Activated CD4-positive, alpha-beta T cell treated with anti-CD3 and anti-CD28 coated beads, Interleukin-2, Interleukin-4, amounts not matched to agents 100 ng/mL and 50 ng/mL, durations not matched to agents 16 hours and 8 hours (primary cell): ENCODE results near the gene MEMO1.
A peak's percentile ranks its signal among the peaks of the same experiment; 100 is the strongest.
"Not testable (repeated sequence)": the region's sequence is repeated elsewhere in the genome, so short reads cannot be mapped to it uniquely, and the experiment has no call there.

Experiments
- DNase-seq: peaks from one replicate; pipeline ENCODE4 v3.0.0-alpha.2; 2020; ENCODE audit warnings: low spot score

The MEMO1 gene

DNA sequence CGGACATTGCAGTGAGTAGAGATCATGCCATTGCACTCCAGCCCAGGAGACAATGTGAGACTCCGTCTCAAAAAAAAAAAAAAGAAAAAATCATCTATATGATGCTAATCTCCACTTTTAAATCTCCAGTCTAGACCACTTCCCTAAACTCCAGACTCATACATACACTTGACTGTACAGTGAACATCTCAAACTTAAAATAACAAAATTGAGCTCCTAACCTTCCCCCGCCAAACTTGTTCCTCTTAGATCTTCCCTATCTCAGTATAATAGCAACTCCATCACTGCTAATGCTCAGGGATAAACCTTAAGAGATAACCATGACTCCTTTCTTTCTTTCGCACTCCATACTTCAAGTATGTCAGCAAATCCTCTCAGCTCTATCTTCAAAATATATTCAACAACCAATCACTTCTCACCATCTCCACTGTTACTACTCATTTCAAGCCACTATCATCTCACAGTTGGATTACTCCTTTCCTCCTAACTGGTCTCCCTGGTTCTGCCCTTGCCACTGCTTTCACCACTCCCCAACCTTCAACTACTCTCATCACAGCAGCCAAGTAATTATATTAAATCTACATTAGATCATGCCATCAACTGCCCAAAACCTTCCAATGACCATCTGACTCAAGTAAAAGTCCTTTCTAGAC, 12.0 kb downstream of the MEMO1 start:
- peak; percentile 23 for DNase-seq

DNA sequence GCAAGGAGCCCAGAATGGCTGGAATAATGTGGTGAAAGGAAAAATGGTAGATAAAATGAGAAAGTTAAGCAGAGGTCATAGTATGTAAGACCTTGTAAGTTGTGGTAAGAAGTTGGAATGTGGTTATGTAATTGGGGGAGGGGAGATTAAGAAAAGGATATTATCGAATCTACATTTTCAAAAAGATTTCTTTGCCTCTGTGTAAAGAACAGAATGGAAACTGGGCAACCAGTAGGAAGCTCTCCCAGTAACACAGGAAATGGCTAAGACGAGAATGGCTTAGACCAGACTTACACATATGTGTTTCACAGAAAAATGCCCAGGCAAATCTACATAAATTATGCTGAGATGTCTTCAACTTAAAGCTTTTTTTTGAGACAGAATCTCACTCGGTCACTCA, 13.2 kb downstream of the MEMO1 start:
- peak; percentile 11 for DNase-seq

DNA sequence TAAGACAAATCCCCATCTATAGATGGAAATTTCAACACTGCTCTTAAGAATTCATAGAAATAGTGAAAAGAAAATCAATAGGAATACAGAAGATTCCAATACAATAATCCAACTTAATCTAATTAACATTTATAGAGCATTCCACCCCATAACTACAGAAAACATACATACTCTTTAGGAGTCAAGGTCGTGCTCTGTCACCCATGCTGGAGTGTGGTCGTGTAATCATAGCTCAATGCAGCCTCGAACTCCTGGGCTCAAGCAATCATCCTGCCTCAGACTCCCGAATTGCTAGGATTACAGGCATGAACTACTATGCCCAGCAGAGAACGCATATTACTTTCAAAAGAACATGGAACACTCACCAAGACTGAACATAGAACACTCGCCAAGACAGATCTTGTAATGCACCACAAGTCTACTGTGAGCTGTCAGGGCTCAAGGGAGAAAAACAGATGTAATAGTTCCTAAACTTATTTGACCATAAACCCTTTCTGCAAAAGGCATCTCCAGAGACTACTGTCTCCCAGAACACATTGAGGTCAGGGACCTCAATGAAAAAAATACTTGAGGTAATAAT, 14.1 kb downstream of the MEMO1 start:
- no peak for DNase-seq

DNA sequence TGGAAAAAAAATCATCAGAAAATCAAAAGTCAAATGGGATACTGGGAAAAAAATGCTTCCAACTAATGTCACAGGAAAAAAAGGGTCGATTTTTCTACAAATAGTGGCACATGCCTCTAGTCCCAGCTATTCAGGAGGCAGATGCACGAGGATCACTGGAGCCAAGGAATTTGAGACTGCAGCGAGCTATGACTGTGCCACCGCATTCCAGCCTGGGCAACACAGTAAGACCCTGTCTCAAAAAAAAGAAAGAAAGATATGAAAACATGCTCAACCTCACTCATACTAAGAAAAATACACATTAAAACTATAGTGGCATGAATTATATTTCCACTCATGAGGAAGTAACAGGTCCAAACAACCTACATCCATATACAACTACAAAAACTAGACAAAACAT, 17.9 kb downstream of the MEMO1 start:
- DNase-seq: no peak

DNA sequence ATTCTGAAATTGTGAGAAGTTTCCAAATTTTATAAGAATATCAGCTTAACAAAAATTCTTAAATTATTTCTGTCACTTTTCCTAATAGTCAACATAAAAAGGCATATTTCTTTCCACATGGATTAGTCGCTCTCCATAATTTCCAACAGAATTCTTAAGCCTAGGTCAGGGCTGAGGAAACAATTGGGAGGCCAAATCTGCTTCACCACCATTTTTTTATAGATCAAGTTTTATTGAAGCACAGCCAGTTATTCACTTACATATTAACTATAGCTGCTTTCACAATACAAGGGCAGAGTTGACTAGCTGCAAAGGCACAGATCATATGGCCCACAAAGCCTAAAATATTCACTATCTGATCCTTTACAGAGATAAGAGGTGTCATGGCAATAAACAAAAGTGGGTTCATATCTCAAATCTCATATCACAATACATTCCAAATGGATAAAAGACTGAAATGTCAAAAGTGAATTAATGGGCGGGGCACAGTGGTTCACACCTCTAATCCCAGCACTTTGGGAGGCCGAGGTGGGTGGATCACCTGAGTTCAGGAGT, 18.7 kb downstream of the MEMO1 start:
- no peak for DNase-seq

- DNase-seq: no peak
Measured at GRCh38 chr2:31989946-31990345, 20.9 kb downstream of the MEMO1 start.

DNA sequence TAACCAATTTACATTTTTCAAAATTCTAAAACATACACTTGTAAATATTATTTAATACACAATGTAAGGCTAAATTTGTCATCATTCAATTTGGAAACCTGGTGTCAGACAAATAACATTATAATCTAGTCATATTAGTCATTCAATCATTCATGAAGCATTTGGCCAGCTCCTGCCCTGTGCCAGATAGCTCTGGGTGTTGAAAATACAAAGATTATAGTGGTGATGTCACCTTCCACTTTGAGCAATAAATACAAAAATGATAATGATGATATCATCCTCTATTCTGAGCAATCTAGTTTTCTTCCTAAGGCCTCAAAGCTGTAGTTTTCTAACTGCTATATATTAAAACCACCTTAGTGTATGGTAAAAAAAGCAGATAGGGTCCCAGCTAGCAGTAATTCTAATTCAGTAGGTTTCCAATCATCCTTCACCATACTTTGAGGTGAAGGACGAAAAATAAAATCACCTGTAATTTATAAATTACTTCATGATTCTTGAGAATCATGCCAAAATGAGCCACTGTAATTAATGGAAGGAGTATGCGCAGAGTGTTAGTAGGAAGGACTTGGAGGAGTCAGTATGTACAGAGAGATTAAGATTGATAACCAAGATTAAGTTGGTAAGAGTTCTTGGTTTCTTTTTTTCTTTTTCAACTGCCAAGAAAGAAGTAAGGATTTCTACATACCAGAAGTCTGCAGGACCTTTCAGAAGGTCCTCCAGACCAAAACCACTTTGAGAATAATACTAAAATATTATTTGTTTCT, 23.2 kb downstream of the MEMO1 start:
- DNase-seq: peak; percentile 6

GRCh38 chr2:31986906-31987305, 23.9 kb downstream of the MEMO1 start:
- no peak for DNase-seq

DNA sequence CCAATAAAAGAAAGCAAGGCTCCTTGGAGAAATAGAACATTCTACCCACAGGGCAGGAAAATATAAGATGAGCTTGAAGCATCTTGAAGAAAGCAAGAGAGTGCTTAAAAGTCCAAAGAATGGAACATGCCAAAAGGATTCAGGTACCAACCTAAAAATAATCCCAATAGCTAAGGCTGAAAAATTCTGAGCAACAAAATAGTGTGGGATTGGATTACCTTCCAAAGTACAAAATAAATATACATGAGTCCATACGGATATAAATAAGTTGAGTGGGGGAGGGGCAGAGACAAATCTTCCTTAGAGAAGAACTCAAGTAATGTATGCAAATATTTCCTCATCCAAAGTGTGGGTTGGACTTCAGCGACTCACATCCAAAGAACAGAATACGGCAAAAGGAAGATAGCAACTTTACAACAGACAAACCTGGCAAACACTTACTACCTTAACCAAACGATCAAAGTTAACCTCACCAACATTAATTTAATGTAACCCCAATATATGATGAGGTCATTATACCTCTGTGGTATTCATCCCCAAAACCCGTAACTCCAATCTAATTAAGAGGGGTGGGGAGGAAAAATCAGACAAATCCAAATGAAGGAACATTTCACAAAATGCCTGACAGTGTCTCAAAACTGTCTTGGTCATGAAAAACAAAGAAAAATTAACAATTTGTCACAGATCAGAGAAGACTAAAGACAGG, 26.9 kb downstream of the MEMO1 start:
- DNase-seq: no peak

DNA sequence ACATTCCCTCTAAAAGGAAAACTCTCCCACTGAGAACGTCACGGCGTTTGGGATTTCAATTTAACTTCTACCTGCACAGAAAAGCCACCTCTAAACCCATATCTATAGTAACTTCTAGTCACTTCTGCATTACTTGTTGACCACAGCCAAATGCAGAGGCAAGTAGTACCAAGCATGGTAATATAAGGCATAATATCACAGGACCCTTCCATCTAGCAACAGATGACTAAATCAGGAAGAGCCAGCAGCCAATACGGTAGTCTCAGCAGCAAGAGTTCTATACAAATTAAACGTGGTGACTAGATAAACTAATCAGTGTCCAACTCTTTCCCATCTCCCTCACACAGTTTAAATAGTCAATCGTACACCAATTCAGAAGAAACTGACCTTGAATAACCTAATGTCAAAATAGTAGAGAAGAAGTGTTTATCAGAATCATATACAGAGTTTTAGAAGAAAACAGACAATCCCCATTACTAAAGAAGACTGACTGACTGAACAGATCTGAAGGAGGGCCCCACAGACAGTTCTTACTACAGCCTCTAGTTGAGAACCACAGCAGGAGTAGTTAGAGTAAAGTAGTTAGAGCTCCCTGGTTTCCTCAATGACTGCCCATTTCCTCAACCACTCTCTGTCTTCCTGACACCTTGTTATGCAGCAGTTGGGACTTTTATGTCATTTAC, 30.0 kb downstream of the MEMO1 start:
- DNase-seq: no peak

DNA sequence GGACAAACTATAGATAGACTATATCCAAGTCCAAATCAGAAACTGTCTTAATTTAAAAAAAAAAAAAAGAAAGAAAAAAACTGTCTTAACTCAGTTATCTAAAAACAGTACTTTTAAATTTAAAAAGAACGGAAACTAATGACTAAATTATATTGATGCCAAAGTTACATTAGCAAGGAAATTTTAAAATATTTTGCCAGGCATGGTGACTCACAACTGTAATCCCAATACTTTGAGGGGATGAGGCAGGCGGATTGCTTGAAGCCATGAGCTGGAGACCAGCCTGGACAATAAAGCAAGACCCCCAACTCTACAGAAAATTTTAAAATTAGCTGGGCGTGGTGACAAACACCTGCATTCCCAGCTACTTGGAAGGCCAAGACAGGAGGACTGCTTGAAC, 30.9 kb downstream of the MEMO1 start:
- no peak for DNase-seq

GRCh38 chr2:31979018-31979417, 31.8 kb downstream of the MEMO1 start:
- DNase-seq: no peak

GRCh38 chr2:31978436-31978835, 32.4 kb downstream of the MEMO1 start:
- no peak for DNase-seq

GRCh38 chr2:31973665-31974064, 37.1 kb downstream of the MEMO1 start:
- no peak for DNase-seq

- DNase-seq: no peak
Measured at GRCh38 chr2:31972059-31972458, 38.7 kb downstream of the MEMO1 start.

DNA sequence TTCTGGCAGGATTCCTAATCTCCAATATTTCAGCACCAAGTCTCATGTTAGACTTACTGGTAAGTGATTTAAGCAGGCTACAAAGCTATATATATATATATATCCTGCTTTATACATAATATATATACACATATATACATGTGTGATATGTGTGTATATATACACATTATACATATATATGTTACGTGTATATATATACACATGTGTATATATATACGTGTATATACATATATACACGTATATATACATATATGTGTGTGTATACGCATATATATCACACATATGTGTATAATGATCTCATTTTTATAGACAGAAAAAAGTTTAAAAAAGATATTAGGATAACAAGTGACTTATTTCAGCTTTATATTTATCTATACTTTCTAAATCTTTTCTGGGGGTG, 41.6 kb downstream of the MEMO1 start:
- DNase-seq: no peak

- DNase-seq: no peak
Measured at GRCh38 chr2:31967790-31968189, 43.0 kb downstream of the MEMO1 start.

DNA sequence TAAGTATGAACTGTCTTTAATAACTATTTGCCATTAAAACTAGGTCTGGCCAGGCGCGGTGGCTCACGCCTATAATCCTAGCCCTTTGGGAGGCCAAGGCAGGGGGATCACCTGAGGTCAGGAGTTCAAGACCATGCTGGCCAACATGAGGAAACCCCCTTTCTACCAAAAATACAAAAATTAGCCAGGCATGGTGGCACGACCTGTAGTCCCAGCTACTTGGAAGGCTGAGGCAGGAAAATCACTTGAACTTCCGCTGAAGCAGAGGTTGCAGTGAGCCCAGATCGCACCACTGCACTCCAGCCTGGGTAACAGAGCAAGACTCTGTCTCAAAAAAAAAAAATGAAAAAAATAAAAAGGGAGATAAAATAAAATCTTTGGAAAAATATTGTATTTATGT, 44.4 kb downstream of the MEMO1 start:
- DNase-seq: not testable (repeated sequence)

- no peak for DNase-seq
Measured at GRCh38 chr2:31965094-31965493, 45.7 kb downstream of the MEMO1 start.

DNA sequence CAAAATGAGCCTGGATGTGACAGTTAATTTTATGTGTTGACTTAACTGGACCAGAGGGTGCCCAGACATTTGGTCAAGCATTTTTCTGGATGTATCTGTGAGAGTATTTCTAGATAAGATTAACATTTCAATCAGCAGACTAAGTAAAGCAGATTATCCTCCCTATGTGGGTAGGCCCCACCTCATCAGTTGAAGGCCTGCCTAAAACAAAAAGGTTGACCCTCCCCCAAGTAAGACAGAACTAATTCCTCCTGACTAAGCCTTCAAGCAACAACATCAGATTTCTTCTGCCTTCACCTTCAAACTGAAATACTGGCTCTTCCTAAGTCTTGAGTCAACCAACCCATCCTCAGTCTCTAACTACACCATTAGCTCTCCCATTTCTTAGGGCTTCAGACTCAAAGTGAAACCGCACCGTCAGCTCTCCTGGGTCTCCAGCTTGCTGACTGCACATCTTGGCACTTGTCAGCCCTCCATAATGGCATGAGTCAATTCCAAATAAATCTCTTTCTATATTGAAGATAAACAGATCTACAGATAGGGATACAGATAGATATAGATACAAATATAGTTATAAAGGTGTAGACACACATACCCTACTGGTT, 47.9 kb downstream of the MEMO1 start:
- DNase-seq: peak; percentile 88

- DNase-seq: no peak
Measured at GRCh38 chr2:31958140-31958717, 52.6 kb downstream of the MEMO1 start.
